Mucosa of descending colon (tissue), 3 donors: ENCODE measurements around the gene ENSA. TPM values are rescaled to one million over a fixed set of nuclear protein-coding genes. Genes with fewer than 3 reads are reported as not detected.
"Not testable (repeated sequence)": the region's sequence is repeated elsewhere in the genome, so short reads cannot be mapped to it uniquely, and the experiment has no call there.

Experiments used
- ATAC-seq: fragments of 200-7000 bp; cut with Tn5 transposase; one replicate; pipeline ENCODE4 v1.9.1; 2020; ENCODE audit warnings: mild to moderate bottlenecking, moderate library complexity
- DNase-seq, 3 donors: peaks; one replicate each; pipeline ENCODE4 v3.0.0-alpha.2; 2020
- H3K36me3 ChIP-seq: fragments of 200-600 bp; one replicate; pipeline ENCODE4 v1.8.0; 2021; ENCODE audit warnings: low read depth, mild to moderate bottlenecking
- H3K4me1 ChIP-seq: fragments of 200-600 bp; one replicate; pipeline ENCODE4 v1.8.0; 2021; ENCODE audit warnings: low read depth, mild to moderate bottlenecking
- H3K4me3 ChIP-seq: fragments of 200-600 bp; one replicate; pipeline ENCODE4 v1.8.0; 2021; ENCODE audit warnings: mild to moderate bottlenecking
- H3K9me3 ChIP-seq: fragments of 200-600 bp; one replicate; pipeline ENCODE4 v1.8.0; 2021; ENCODE audit warnings: mild to moderate bottlenecking
- CTCF ChIP-seq: fragments of 200-600 bp; IDR thresholded peaks from one replicate; pipeline ENCODE4 v1.8.0; 2022; ENCODE audit warnings: antibody characterized with exemption, mild to moderate bottlenecking
- intact Hi-C, 2 donors: fragments of 100-400 bp; cut with DNase I in 1 of 2; cut with micrococcal nuclease in 1 of 2; formaldehyde crosslinking; loops; one replicate each; pipeline versions ENCODE4 v1.11.0 to v1.11.1; 2022; cut with DNase I, micrococcal nuclease
- total RNA-seq, 3 donors: library from RNA; stranded (reverse); fragmentation: NEBNext Ultra II Directional in 2 of 3; extraction: Animal tissue kit (Norgen Biotek cat#: 25700) in 2 of 3; gene quantifications; one replicate each; pipeline versions ENCODE4 v1.2.1 to v1.2.4, GENCODE V29; 2021 to 2023
- donor health status: DM: no; HTN: no; CAD: no; lungs with moderate emphysema.
- donor health status: DM: no; HTN: no; CAD: no.
- donor health status: DM: no; HTN: yes; CAD: no.

Gene ENSA
- total RNA-seq, 3 donors from 2014 or later: 174 to 213 (median 194) TPM

GRCh38 chr1:150596976-150597375 lies 32.4 kb downstream of the ENSA start:
- no peak for DNase-seq
- no peak for TF ChIP-seq CTCF
- ATAC-seq: no peak
- no peak overlapping the region for H3K4me3 ChIP-seq
- H3K9me3 ChIP-seq: no peaks in the 10 kb centered on the region
- intact Hi-C loops: no loop called here
- no peaks in the 10 kb centered on the region for H3K36me3 ChIP-seq
- H3K4me1 ChIP-seq: no peaks in the 10 kb centered on the region

GRCh38 chr1:150596095-150596892 lies 33.1 kb downstream of the ENSA start:
- Histone ChIP-seq H3K4me3 (no peak overlapping the region), H3K4me1 (no peaks in the 10 kb centered on the region), H3K9me3 (no peaks in the 10 kb centered on the region), H3K36me3 (no peaks in the 10 kb centered on the region)
- ATAC-seq (peak; percentile 89), DNase-seq (no peak)
- intact Hi-C loops: no loop called here
- no peak for TF ChIP-seq CTCF

GRCh38 chr1:150582371-150582770 lies 47.0 kb downstream of the ENSA start:
- no peak for TF ChIP-seq CTCF
- intact Hi-C loops: no loop called here
- H3K9me3 ChIP-seq: no peaks in the 10 kb centered on the region
- no peaks in the 10 kb centered on the region for H3K36me3 ChIP-seq
- DNase-seq (no peak), ATAC-seq (no peak)
- H3K4me3 ChIP-seq: no peak overlapping the region
- peaks cover 3% of the 10 kb centered on the region for H3K4me1 ChIP-seq

GRCh38 chr1:150581962-150582361 lies 47.5 kb downstream of the ENSA start:
- DNase-seq, H3K4me3 ChIP-seq, H3K4me1 ChIP-seq, H3K36me3 ChIP-seq, intact Hi-C loops, ATAC-seq, H3K9me3 ChIP-seq: not testable (repeated sequence)

GRCh38 chr1:150581437-150581836 lies 48.0 kb downstream of the ENSA start:
- DNase-seq, H3K4me3 ChIP-seq, H3K9me3 ChIP-seq, H3K4me1 ChIP-seq, H3K36me3 ChIP-seq, ATAC-seq, intact Hi-C loops: not testable (repeated sequence)

- DNase-seq, H3K4me1 ChIP-seq, H3K36me3 ChIP-seq, ATAC-seq, intact Hi-C loops, H3K4me3 ChIP-seq, H3K9me3 ChIP-seq: not testable (repeated sequence)
Observed at GRCh38 chr1:150580966-150581365, 48.4 kb downstream of the ENSA start.

- no peaks in the 10 kb centered on the region for H3K9me3 ChIP-seq
- TF ChIP-seq CTCF: no peak
- peaks cover 6% of the 10 kb centered on the region for H3K4me1 ChIP-seq
- no peak overlapping the region for H3K4me3 ChIP-seq
- ATAC-seq (peak; percentile 1), DNase-seq (no peak)
- intact Hi-C loops: loop anchor here in 1 of 2 donors (5.0 kb wide), 1 partner anchor 42 kb away; no protein-coding TSS in a partner anchor
- no peaks in the 10 kb centered on the region for H3K36me3 ChIP-seq
Observed at GRCh38 chr1:150579945-150580642, 49.3 kb downstream of the ENSA start.
